T-helper 1 cell (primary cell): ENCODE results near the gene IPO11.
A peak's percentile ranks its signal among the peaks of the same experiment; 100 is the strongest.
"Not testable (repeated sequence)": the region's sequence is repeated elsewhere in the genome, so short reads cannot be mapped to it uniquely, and the experiment has no call there.

ENCODE experiments used
- DNase-seq, 5 donors: peaks; one replicate each; pipeline ENCODE4 v3.0.0-alpha.2; 2012 to 2020

Gene IPO11

GRCh38 chr5:62450259-62450658 is 37.7 kb downstream of the IPO11 start:
- DNase-seq: no peak

GRCh38 chr5:62457071-62457470 is 44.5 kb downstream of the IPO11 start:
- DNase-seq: no peak

- peak in 1 of 5 donors; percentile 29 for DNase-seq
Measured at GRCh38 chr5:62460578-62460983, 48.0 kb downstream of the IPO11 start.

- DNase-seq: no peak
Measured at GRCh38 chr5:62461561-62461960, 49.0 kb downstream of the IPO11 start.

GRCh38 chr5:62465985-62466925 is 53.7 kb downstream of the IPO11 start:
- no peak for DNase-seq

- peak in 1 of 5 donors; percentile 8 for DNase-seq
Measured at GRCh38 chr5:62473209-62473608, 60.6 kb downstream of the IPO11 start.

GRCh38 chr5:62475072-62475471 is 62.5 kb downstream of the IPO11 start:
- DNase-seq: no peak

- DNase-seq: no peak
Measured at GRCh38 chr5:62477801-62478200, 65.2 kb downstream of the IPO11 start.

- no peak for DNase-seq
Measured at GRCh38 chr5:62483556-62483955, 71.0 kb downstream of the IPO11 start.

GRCh38 chr5:62486672-62487071 is 74.1 kb downstream of the IPO11 start:
- no peak for DNase-seq

GRCh38 chr5:62488531-62488930 is 76.0 kb downstream of the IPO11 start:
- no peak for DNase-seq

- DNase-seq: no peak
Measured at GRCh38 chr5:62489471-62489870, 76.9 kb downstream of the IPO11 start.

- no peak for DNase-seq
Measured at GRCh38 chr5:62494772-62495171, 82.2 kb downstream of the IPO11 start.

- DNase-seq: no peak
Measured at GRCh38 chr5:62496876-62497275, 84.3 kb downstream of the IPO11 start.

- no peak for DNase-seq
Measured at GRCh38 chr5:62498961-62499360, 86.4 kb downstream of the IPO11 start.

GRCh38 chr5:62499756-62500155 is 87.2 kb downstream of the IPO11 start:
- no peak for DNase-seq

GRCh38 chr5:62502456-62503101 is 90.0 kb downstream of the IPO11 start:
- DNase-seq: no peak

- no peak for DNase-seq
Measured at GRCh38 chr5:62504129-62504528, 91.6 kb downstream of the IPO11 start.

- DNase-seq: no peak
Measured at GRCh38 chr5:62506659-62507460, 94.3 kb downstream of the IPO11 start.

GRCh38 chr5:62508760-62509159 is 96.2 kb downstream of the IPO11 start:
- not testable (repeated sequence) for DNase-seq

- no peak for DNase-seq
Measured at GRCh38 chr5:62509806-62510205, 97.2 kb downstream of the IPO11 start.

- DNase-seq: not testable (repeated sequence)
Measured at GRCh38 chr5:62513085-62513484, 100.5 kb downstream of the IPO11 start.

GRCh38 chr5:62514510-62515119 is 102.1 kb downstream of the IPO11 start:
- DNase-seq: no peak
